HG02938 (cell line): ENCODE data around the gene BUD23.
"Not testable (repeated sequence)": the region's sequence is repeated elsewhere in the genome, so short reads cannot be mapped to it uniquely, and the experiment has no call there.

Source experiments
- ATAC-seq: cut with Tn5 transposase; IDR thresholded peaks from one replicate; pipeline ENCODE4 v1.9.1; 2021; ENCODE audit warnings: mild to moderate bottlenecking, moderate library complexity; ENCODE audit not compliant: unreplicated experiment

Gene BUD23

GRCh38 chr7:73667344-73668102 is 15.9 kb upstream of the BUD23 start, which contains the start of gene VPS37D:
Gene VPS37D, plus strand, starts transcription at chr7:73667831. Its CDS starts 128 bp downstream, at chr7:73667959.
- peak; percentile 75 for ATAC-seq

- no peak for ATAC-seq
These were observed 15.1 kb upstream of the BUD23 start for GRCh38 chr7:73668103-73668885.

- ATAC-seq = no peak
These were observed 14.5 kb upstream of the BUD23 start for GRCh38 chr7:73668886-73669230.

GRCh38 chr7:73669288-73669701 is 14.1 kb upstream of the BUD23 start:
- ATAC-seq = no peak

- no peak for ATAC-seq
These were observed 13.5 kb upstream of the BUD23 start for GRCh38 chr7:73669858-73670385.

GRCh38 chr7:73671322-73671661 is 12.1 kb upstream of the BUD23 start:
- no peak for ATAC-seq

- no peak for ATAC-seq
These were observed 11.4 kb upstream of the BUD23 start for GRCh38 chr7:73671857-73672445.

GRCh38 chr7:73674468-73675124 is 8.8 kb upstream of the BUD23 start:
- no peak for ATAC-seq

GRCh38 chr7:73676062-73676461 is 7.3 kb upstream of the BUD23 start:
- ATAC-seq = not testable (repeated sequence)

- no peak for ATAC-seq
These were observed 4.5 kb upstream of the BUD23 start for GRCh38 chr7:73678862-73679261.

- no peak for ATAC-seq
These were observed 3.7 kb upstream of the BUD23 start for GRCh38 chr7:73679709-73680108.

GRCh38 chr7:73680501-73680900 is 2.9 kb upstream of the BUD23 start:
- no peak for ATAC-seq

- ATAC-seq = no peak
These were observed 2.4 kb upstream of the BUD23 start for GRCh38 chr7:73681031-73681430.

- no peak for ATAC-seq
These were observed 697 bp upstream of the BUD23 start for GRCh38 chr7:73682745-73683055.

GRCh38 chr7:73683788-73684693 is 644 bp downstream of the BUD23 start:
- ATAC-seq = no peak

GRCh38 chr7:73685311-73685710 is 1.9 kb downstream of the BUD23 start:
- ATAC-seq = no peak

- ATAC-seq = no peak
These were observed 4.9 kb downstream of the BUD23 start for GRCh38 chr7:73688288-73688687.

- no peak for ATAC-seq
These were observed 7.2 kb downstream of the BUD23 start for GRCh38 chr7:73690646-73691045.

GRCh38 chr7:73696372-73696771 is 13.0 kb downstream of the BUD23 start:
- no peak for ATAC-seq

GRCh38 chr7:73698410-73698809 is 15.0 kb downstream of the BUD23 start:
- ATAC-seq = no peak
